Fibroblast of pulmonary artery (primary cell): ENCODE measurements around the gene PLXNB2.

Source experiments
- DNase-seq: peaks from one replicate; pipeline ENCODE4 v3.0.0-alpha.2; 2010; ENCODE audit warnings: low read depth
- H3K4me3 ChIP-seq: replicated peaks from 2 replicates; pipeline ENCODE4 v1.5.1; 2011; ENCODE audit warnings: low read depth, mild to moderate bottlenecking, control low read depth, low read length, moderate library complexity
- TF ChIP-seq, protein P1 (sequence below): IDR thresholded peaks from 2 replicates; pipeline ENCODE4 v1.5.1; 2011; ENCODE audit warnings: mild to moderate bottlenecking, control low read depth, low read length, inconsistent platforms; ENCODE audit errors: missing control alignments

Gene PLXNB2

DNA sequence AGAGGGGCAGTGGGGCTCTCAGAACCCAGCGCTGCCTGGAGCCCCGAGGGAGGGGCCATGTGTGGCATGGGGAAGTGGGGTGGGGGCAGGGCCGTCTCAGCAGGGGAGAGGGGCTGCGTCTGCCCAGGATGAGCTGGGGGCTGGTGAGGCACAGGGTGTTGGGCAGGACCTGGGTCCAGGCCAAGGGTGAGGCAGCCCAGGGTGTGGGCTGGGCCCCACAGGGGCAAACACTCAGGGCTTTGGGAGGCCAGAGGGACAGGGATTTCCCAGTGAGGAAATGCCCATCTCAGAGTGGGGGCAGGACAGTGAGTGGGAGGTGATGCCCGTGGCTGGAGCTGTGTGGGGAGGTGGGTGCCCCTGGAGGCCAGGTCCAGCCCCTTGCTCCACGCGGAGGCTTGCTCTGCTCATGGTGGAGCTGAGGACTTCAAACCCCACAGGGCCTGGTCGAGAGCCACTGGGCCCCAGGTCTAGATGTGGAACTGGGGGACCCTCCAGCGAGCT is 5.4 kb downstream of the PLXNB2 start:
- DNase-seq = peak; percentile 29
- H3K4me3 ChIP-seq = peak overlapping the region; percentile 7
- TF ChIP-seq, protein P1, sequence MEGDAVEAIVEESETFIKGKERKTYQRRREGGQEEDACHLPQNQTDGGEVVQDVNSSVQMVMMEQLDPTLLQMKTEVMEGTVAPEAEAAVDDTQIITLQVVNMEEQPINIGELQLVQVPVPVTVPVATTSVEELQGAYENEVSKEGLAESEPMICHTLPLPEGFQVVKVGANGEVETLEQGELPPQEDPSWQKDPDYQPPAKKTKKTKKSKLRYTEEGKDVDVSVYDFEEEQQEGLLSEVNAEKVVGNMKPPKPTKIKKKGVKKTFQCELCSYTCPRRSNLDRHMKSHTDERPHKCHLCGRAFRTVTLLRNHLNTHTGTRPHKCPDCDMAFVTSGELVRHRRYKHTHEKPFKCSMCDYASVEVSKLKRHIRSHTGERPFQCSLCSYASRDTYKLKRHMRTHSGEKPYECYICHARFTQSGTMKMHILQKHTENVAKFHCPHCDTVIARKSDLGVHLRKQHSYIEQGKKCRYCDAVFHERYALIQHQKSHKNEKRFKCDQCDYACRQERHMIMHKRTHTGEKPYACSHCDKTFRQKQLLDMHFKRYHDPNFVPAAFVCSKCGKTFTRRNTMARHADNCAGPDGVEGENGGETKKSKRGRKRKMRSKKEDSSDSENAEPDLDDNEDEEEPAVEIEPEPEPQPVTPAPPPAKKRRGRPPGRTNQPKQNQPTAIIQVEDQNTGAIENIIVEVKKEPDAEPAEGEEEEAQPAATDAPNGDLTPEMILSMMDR = no peak

DNA sequence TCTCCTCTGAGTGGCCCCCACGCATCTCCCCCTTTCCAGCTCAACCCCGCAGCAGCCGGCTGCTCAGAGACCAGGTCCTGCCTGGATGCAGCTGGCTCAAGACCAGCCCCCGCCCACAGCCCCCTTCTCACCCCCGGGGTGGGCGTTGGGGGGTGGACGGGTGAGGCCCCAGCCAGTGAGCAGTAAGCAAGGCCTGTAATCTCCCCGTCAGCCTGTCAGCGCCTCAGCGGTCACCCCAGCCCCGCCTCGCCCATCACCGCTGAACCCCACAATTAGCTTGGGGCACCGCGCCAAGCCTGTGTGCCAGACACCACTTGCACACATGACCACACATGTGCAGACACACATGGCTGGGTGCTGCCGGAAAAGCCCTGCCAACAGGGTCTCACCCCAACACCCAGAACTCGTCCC is 5.9 kb downstream of the PLXNB2 start:
- TF ChIP-seq, protein P1 = no peak
- DNase-seq = no peak
- peak overlapping the region; percentile 7 for H3K4me3 ChIP-seq

DNA sequence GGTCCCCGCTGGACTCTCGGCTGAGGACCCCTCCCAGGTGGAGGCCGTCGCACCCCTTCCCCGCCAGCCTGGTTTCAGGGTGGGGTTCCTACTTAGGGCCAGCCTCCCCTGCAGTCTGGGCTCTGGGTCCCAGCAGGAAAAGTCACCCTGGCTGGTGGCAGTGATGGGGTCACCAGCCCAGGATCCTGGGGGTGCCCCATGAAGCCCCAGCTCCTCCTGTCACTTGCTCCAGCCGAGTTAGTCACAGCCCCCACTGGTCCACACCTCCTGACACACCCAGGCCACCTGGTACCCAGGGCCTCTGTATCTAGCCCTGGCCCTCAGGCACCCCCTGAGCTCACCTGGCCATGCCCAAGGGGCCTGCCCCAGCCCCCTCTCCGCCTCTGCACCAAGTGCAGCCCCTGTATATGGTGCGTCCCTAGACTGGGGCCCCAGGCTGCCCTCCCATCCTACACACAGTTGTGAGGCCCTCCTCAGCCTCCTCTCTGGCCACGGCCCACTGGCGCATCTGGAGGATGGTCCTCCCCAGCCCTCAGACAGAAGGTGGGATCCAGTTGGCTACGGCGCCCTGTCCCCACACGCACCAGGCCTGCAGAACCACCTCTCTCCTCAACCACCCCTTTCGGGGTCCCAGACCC is 6.7 kb downstream of the PLXNB2 start:
- TF ChIP-seq, protein P1 = no peak
- DNase-seq = no peak
- no peak overlapping the region for H3K4me3 ChIP-seq

DNA sequence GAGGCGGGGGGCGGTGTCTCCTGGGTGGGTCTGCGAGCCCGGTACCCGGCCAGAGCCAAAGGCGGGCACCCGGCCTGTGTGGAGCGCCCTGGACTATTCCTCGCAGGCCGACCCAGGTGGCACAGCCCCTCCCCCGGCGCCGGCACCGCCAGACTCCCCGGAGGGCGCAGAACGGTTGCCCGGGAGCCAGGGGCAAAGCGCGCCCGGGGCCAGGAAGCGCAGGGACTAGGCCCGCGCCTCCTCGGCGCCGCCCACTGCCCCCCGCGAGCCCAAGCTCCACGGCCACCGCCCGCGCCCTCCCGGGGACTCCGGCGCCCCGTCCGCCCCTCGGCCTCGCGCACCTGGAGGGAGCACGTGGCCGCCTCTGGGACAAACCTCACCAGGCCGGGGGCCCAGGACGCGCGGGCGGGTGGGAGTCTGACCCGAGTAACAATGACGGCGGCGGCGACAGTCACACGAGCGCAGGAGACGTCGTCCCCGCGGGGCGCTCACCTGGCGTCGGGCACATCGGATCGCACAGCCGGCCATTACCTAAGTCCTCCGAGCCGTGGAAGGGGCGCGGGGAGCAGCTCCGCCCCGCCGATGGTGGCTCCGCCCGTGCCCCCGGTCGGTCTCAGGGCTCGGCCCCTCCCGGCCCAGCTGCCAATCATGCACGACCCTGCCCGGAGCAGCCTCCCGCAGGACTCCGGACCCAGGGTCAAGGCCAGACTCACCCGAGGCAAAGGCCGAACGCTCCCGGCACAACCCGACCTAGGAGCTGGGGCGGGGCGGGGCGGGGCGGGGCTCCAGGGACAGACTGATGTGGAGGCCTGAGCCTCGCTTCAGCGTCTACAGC is 7.4 kb downstream of the PLXNB2 start:
- TF ChIP-seq, protein P1 = no peak
- no peak overlapping the region for H3K4me3 ChIP-seq
- no peak for DNase-seq

DNA sequence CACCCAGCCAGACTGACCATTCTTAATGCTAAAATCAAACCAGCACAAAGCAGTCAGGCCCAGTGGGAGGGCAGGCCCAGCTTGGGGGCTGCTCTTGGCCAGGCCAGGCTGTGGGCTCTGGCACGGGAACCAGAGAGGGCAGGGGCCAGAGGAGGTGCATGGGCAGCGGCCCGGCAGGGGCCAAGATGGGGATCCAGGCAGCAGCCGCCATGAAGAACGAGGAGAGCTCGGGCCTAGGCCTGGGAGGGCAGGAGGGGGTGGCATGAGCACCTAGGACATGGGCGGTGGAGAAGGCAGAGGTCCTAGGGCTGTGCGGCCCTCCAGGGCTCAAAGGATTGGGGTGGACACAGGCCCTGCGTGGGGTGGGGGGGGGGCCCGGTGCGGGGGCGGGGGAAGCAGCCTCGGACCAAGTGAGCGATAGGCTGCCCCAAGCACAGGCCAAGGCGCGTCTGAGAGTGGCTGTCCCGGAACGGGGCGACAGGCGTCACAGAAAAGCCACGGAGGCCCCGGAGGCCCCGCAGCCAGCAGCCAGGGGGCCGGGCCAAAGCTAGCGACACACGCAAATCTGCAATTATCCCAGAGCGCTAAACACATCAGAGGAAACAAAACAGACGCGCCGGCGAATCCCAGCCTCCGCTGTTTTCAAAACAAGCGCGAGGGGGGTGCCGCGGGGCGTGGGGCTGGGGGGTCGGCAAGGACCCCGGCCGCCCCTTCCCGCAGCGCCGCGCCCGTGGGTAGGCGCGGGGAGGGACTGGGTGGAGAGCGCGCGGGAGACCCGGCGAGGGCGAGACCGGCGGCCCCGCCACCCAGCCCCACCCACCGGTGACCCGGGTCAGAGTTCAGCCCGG is 8.3 kb downstream of the PLXNB2 start:
- no peak overlapping the region for H3K4me3 ChIP-seq
- TF ChIP-seq, protein P1 = no peak
- DNase-seq = no peak

DNA sequence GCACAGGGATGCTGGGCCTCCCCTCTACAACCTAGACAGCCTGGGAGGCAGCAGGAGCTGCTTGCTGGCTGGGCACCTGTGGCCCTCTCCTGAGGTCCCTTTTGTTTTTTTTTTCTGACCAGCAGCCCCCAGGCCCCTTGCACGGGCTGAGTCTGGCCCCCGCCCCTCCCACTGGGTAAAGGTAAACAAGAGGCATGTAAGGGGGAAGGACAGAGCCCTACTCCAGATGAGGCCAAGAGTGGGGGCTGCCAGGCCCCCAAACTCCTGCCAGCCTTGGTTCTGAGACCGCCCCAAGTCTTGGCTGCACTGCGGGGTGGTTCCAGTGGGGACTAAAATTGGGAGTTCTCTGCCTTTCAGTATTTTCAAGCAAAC is 9.2 kb downstream of the PLXNB2 start:
- DNase-seq = no peak
- TF ChIP-seq, protein P1 = no peak

More for the DNA sequence above, 9.2 kb downstream of the PLXNB2 start:
- H3K4me3 ChIP-seq = no peak overlapping the region
